H9 (cell line): ENCODE measurements around the gene PLA2G2F. TPM values are rescaled to one million over a fixed set of nuclear protein-coding genes. Genes with fewer than 3 reads are reported as not detected.

Source experiments
- DNase-seq: peaks from one replicate; pipeline ENCODE4 v3.0.0-alpha.2; 2017
- H2AFZ ChIP-seq: one replicate; pipeline ENCODE4 v1.6.1; 2013; ENCODE audit warnings: mild to moderate bottlenecking, low read length, control low read depth, moderate library complexity
- H2AK5ac ChIP-seq: 2 replicates; pipeline ENCODE4 v1.6.1; 2013; ENCODE audit warnings: low read length, control low read depth, mixed read lengths; ENCODE audit not compliant: insufficient read length
- H2BK120ac ChIP-seq: one replicate; pipeline ENCODE4 v1.6.1; 2013; ENCODE audit warnings: low read depth, mild to moderate bottlenecking, low read length, control low read depth, inconsistent platforms; ENCODE audit not compliant: poor library complexity, severe bottlenecking
- H2BK12ac ChIP-seq: 2 replicates; pipeline ENCODE4 v1.6.1; 2013; ENCODE audit warnings: low read length, control low read depth, mixed read lengths, low read depth; ENCODE audit not compliant: insufficient read length
- H2BK15ac ChIP-seq: 2 replicates; pipeline ENCODE4 v1.6.1; 2013; ENCODE audit warnings: low read depth, low read length, control low read depth
- H2BK20ac ChIP-seq: one replicate; pipeline ENCODE4 v1.6.1; 2013; ENCODE audit warnings: low read depth, mild to moderate bottlenecking, low read length, control low read depth, inconsistent platforms; ENCODE audit not compliant: poor library complexity, severe bottlenecking
- H2BK5ac ChIP-seq: 2 replicates; pipeline ENCODE4 v1.6.1; 2013; ENCODE audit warnings: low read length, control low read depth, mixed read lengths; ENCODE audit not compliant: insufficient read length
- H3K14ac ChIP-seq: 2 replicates; pipeline ENCODE4 v1.6.1; 2013; ENCODE audit warnings: low read length, control low read depth; ENCODE audit not compliant: insufficient read depth
- H3K18ac ChIP-seq: 2 replicates; pipeline ENCODE4 v1.6.1; 2013; ENCODE audit warnings: low read depth, mild to moderate bottlenecking, mixed read lengths, low read length, control low read depth; ENCODE audit not compliant: insufficient read length
- H3K23ac ChIP-seq: 2 replicates; pipeline ENCODE4 v1.6.1; 2013; ENCODE audit warnings: low read length, control low read depth, mixed read lengths, low read depth; ENCODE audit not compliant: insufficient read length
- H3K23me2 ChIP-seq: 2 replicates; pipeline ENCODE4 v1.6.1; 2013; ENCODE audit warnings: low read depth, mild to moderate bottlenecking, mixed read lengths, low read length, control low read depth; ENCODE audit not compliant: insufficient read length, poor library complexity, severe bottlenecking
- H3K27ac ChIP-seq: 2 replicates; pipeline ENCODE4 v1.5.1; 2013; ENCODE audit warnings: low read length, control low read depth, mixed read lengths, low read depth; ENCODE audit not compliant: insufficient read length
- H3K27me3 ChIP-seq: 2 replicates; pipeline ENCODE4 v1.6.1; 2013; ENCODE audit warnings: low read length, control low read depth, inconsistent platforms; ENCODE audit not compliant: insufficient read depth
- H3K4ac ChIP-seq: 2 replicates; pipeline ENCODE4 v1.6.1; 2013; ENCODE audit warnings: low read depth, mild to moderate bottlenecking, control low read depth, inconsistent platforms, low read length, moderate library complexity
- H3K4me1 ChIP-seq: 2 replicates; pipeline ENCODE4 v1.6.1; 2013; ENCODE audit warnings: low read length, control low read depth, inconsistent platforms; ENCODE audit not compliant: insufficient read depth
- H3K4me2 ChIP-seq: 2 replicates; pipeline ENCODE4 v1.6.1; 2013; ENCODE audit warnings: low read length, control low read depth, mixed read lengths; ENCODE audit not compliant: insufficient read length, insufficient read depth
- H3K56ac ChIP-seq: 2 replicates; pipeline ENCODE4 v1.6.1; 2013; ENCODE audit warnings: low read depth, mild to moderate bottlenecking, mixed read lengths, low read length, control low read depth; ENCODE audit not compliant: insufficient read length
- H3K79me1 ChIP-seq: 2 replicates; pipeline ENCODE4 v1.6.1; 2013; ENCODE audit warnings: low read depth, mild to moderate bottlenecking, moderate library complexity, low read length, control low read depth, inconsistent platforms; ENCODE audit not compliant: insufficient read depth, poor library complexity, severe bottlenecking
- H3K79me2 ChIP-seq: 2 replicates; pipeline ENCODE4 v1.6.1; 2013; ENCODE audit warnings: low read length, control low read depth, inconsistent platforms; ENCODE audit not compliant: insufficient read depth
- H3K9ac ChIP-seq: 2 replicates; pipeline ENCODE4 v1.6.1; 2013; ENCODE audit warnings: low read length, control low read depth, mixed read lengths; ENCODE audit not compliant: insufficient read length; ENCODE audit errors: extremely low read depth
- H3K9me3 ChIP-seq: one replicate; pipeline ENCODE4 v1.6.1; 2013; ENCODE audit warnings: low read depth, low read length, inconsistent platforms; ENCODE audit not compliant: control insufficient read depth
- H3T11ph ChIP-seq: one replicate; pipeline ENCODE4 v1.6.1; 2013; ENCODE audit warnings: mild to moderate bottlenecking, low read length, control low read depth, inconsistent platforms
- H4K20me1 ChIP-seq: one replicate; pipeline ENCODE4 v1.6.1; 2013; ENCODE audit not compliant: control insufficient read depth, insufficient read length, insufficient read depth
- H4K5ac ChIP-seq: 2 replicates; pipeline ENCODE4 v1.6.1; 2013; ENCODE audit warnings: low read depth, mild to moderate bottlenecking, mixed read lengths, low read length, control low read depth; ENCODE audit not compliant: insufficient read length
- H4K8ac ChIP-seq: replicated peaks from 2 replicates; pipeline ENCODE4 v1.6.1; 2013; ENCODE audit warnings: low read length, control low read depth, mixed read lengths, low read depth; ENCODE audit not compliant: insufficient read length
- H4K91ac ChIP-seq: 2 replicates; pipeline ENCODE4 v1.6.1; 2013; ENCODE audit warnings: low read depth, mild to moderate bottlenecking, moderate library complexity, mixed read lengths, low read length, control low read depth; ENCODE audit not compliant: insufficient read length
- H3K27ac Mint-ChIP-seq, 3 experiments: 2 replicates in 2 of 3; 3 replicates in 1 of 3; pipeline ENCODE4 v1.8.0; 2020 to 2021; ENCODE audit warnings: mixed read lengths in 3 of 3, mild to moderate bottlenecking in 1 of 3, moderate library complexity in 1 of 3
- H3K27me3 Mint-ChIP-seq: 2 replicates; pipeline ENCODE4 v1.8.0; 2021; ENCODE audit warnings: low read depth, mild to moderate bottlenecking, moderate library complexity, mixed read lengths
- H3K36me3 Mint-ChIP-seq, 3 experiments: 2 replicates in 2 of 3; 3 replicates in 1 of 3; pipeline ENCODE4 v1.8.0; 2020 to 2021; ENCODE audit warnings: low read depth in 3 of 3, mixed read lengths in 3 of 3; ENCODE audit not compliant: insufficient read depth in 1 of 3
- H3K4me1 Mint-ChIP-seq, 2 experiments: 2 replicates each; pipeline ENCODE4 v1.8.0; 2020; ENCODE audit warnings: mixed read lengths in 2 of 2
- H3K4me3 Mint-ChIP-seq, 2 experiments: 2 replicates in 1 of 2; 3 replicates in 1 of 2; pipeline ENCODE4 v1.8.0; 2020 to 2021; ENCODE audit warnings: mild to moderate bottlenecking in 2 of 2, mixed read lengths in 2 of 2, moderate library complexity in 1 of 2
- H3K9me3 Mint-ChIP-seq, 2 experiments: 2 replicates in 1 of 2; 3 replicates in 1 of 2; pipeline ENCODE4 v1.8.0; 2020; ENCODE audit warnings: mild to moderate bottlenecking in 2 of 2, mixed read lengths in 2 of 2, moderate library complexity in 1 of 2
- WGBS: extraction: QIAGEN DNeasy Blood & Tissue Kit; methylation state at CpG from one replicate; pipeline ENCODE4 v1.1.7; 2013; ENCODE audit warnings: missing lambda C conversion rate, low lambda C conversion rate, mixed read lengths; ENCODE audit not compliant: insufficient read length; ENCODE audit errors: extremely low coverage; 5-methylcytosine and 5-hydroxymethylcytosine counted together
- total RNA-seq: library from RNA; stranded (reverse); gene quantifications from 2 replicates; pipeline ENCODE4 v1.2.1, GENCODE V29; 2021
- TF ChIP-seq, protein P1 (sequence below): fragments of 200-600 bp; sonication (generic); conservative IDR thresholded peaks from 3 replicates; pipeline ENCODE4 v1.8.0; 2021; ENCODE audit warnings: antibody characterized with exemption, mild to moderate bottlenecking

The PLA2G2F gene
- total RNA-seq, 1 experiment from 2014 or later, result not detected

DNA sequence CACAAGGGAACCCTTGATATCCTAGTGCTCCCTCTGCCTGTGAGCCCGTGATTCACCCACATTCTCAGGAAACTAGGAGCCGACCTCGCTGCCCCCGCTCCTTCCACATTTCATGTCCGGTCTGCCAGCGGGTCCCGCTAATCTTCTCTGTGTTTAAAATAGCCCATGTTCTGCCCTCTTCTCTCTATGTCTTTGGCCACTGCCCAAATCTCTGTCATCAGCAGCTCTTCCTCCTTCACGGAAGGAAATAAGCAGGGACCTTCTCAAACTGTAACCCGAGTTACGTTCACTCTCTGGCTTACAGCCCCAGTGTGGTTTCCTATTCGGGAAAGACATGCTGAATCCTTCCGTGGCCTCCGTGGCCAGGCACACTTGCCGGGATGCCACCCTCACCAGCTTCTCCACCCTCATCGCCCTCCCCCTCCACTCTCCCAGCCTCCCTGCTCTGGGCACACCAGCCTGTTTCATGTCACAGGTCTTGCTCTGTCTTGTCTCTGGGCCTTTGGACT, 25.6 kb downstream of the PLA2G2F start:
- Histone ChIP-seq H3T11ph (no peak overlapping the region), H3K4me2 (no peak overlapping the region), H2BK12ac (no peak overlapping the region), H3K27ac (no peak overlapping the region), H3K23ac (no peak overlapping the region), H2BK20ac (no peak overlapping the region), H3K56ac (no peak overlapping the region), H2AK5ac (no peak overlapping the region), H4K91ac (no peak overlapping the region), H4K5ac (no peak overlapping the region), H3K9ac (no peak overlapping the region), H3K79me2 (no peaks in the 10 kb centered on the region), H3K27me3 (no peaks in the 10 kb centered on the region), H4K20me1 (no peaks in the 10 kb centered on the region), H2AFZ (no peak overlapping the region), H3K14ac (no peak overlapping the region), H3K23me2 (no peaks in the 10 kb centered on the region), H3K18ac (no peak overlapping the region), H2BK120ac (no peak overlapping the region), H3K4me1 (peaks cover 3% of the 10 kb centered on the region; the same call in 1 of the 2 replicates), H3K9me3 (peaks cover 9% of the 10 kb centered on the region), H3K79me1 (no peaks in the 10 kb centered on the region), H2BK5ac (no peak overlapping the region), H4K8ac (no peak overlapping the region), H2BK15ac (no peak overlapping the region), H3K4ac (no peak overlapping the region)
- no peak overlapping the region; a peak in 1 of 5 replicates for H3K4me3 Mint-ChIP-seq
- DNase-seq, result no peak
- TF ChIP-seq, protein P1, sequence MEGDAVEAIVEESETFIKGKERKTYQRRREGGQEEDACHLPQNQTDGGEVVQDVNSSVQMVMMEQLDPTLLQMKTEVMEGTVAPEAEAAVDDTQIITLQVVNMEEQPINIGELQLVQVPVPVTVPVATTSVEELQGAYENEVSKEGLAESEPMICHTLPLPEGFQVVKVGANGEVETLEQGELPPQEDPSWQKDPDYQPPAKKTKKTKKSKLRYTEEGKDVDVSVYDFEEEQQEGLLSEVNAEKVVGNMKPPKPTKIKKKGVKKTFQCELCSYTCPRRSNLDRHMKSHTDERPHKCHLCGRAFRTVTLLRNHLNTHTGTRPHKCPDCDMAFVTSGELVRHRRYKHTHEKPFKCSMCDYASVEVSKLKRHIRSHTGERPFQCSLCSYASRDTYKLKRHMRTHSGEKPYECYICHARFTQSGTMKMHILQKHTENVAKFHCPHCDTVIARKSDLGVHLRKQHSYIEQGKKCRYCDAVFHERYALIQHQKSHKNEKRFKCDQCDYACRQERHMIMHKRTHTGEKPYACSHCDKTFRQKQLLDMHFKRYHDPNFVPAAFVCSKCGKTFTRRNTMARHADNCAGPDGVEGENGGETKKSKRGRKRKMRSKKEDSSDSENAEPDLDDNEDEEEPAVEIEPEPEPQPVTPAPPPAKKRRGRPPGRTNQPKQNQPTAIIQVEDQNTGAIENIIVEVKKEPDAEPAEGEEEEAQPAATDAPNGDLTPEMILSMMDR, result no peak
- no CpG with 5 or more reads among the region's 15 CpGs for WGBS
- H3K27me3 Mint-ChIP-seq, result peaks cover 23% of the 10 kb centered on the region
- peaks cover 32 to 38% of the 10 kb centered on the region in 2 experiments for H3K9me3 Mint-ChIP-seq
- peaks cover 7 to 8% of the 10 kb centered on the region in 2 experiments for H3K4me1 Mint-ChIP-seq
- no peak overlapping the region for H3K27ac Mint-ChIP-seq
- H3K36me3 Mint-ChIP-seq, result peaks cover 4 to 14% (median 11%) of the 10 kb centered on the region in 3 experiments; a peak in 5 of 7 replicates
